NK-92 treated with Interleukin-12 subunit alpha and Interleukin-12 subunit beta, amount 100 ng/mL, for 24 hours (cell line): Measurements from ENCODE around the gene EFNB2.

Experiments used
- DNase-seq: peaks from one replicate; lab custom pipeline; 2025; lab: John Stamatoyannopoulos, UW

Gene EFNB2

GRCh38 chr13:106525865-106526264 is 9.6 kb downstream of the EFNB2 start:
- DNase-seq = no peak

- no peak for DNase-seq
Measured at GRCh38 chr13:106524108-106524507, 11.4 kb downstream of the EFNB2 start.

- no peak for DNase-seq
Measured at GRCh38 chr13:106523576-106523975, 11.9 kb downstream of the EFNB2 start.

- DNase-seq = no peak
Measured at GRCh38 chr13:106522898-106523525, 12.4 kb downstream of the EFNB2 start.

- no peak for DNase-seq
Measured at GRCh38 chr13:106522112-106522705, 13.3 kb downstream of the EFNB2 start.

GRCh38 chr13:106521095-106521799 is 14.2 kb downstream of the EFNB2 start:
- no peak for DNase-seq

GRCh38 chr13:106520251-106521054 is 15.0 kb downstream of the EFNB2 start:
- DNase-seq = no peak

- DNase-seq = no peak
Measured at GRCh38 chr13:106518512-106518911, 16.9 kb downstream of the EFNB2 start.

- DNase-seq = no peak
Measured at GRCh38 chr13:106517109-106517847, 18.2 kb downstream of the EFNB2 start.

GRCh38 chr13:106515635-106516254 is 19.7 kb downstream of the EFNB2 start:
- no peak for DNase-seq

GRCh38 chr13:106514928-106515634 is 20.4 kb downstream of the EFNB2 start:
- DNase-seq = no peak

GRCh38 chr13:106513025-106513983 is 22.2 kb downstream of the EFNB2 start:
- DNase-seq = no peak

- peak; percentile 67 for DNase-seq
Measured at GRCh38 chr13:106507560-106508274, 27.7 kb downstream of the EFNB2 start.

- DNase-seq = no peak
Measured at GRCh38 chr13:106506286-106506685, 29.2 kb downstream of the EFNB2 start.

- no peak for DNase-seq
Measured at GRCh38 chr13:106505732-106506131, 29.7 kb downstream of the EFNB2 start.

GRCh38 chr13:106505295-106505694 is 30.2 kb downstream of the EFNB2 start:
- DNase-seq = no peak

GRCh38 chr13:106503730-106504453 is 31.6 kb downstream of the EFNB2 start:
- DNase-seq = no peak

- DNase-seq = no peak
Measured at GRCh38 chr13:106503272-106503671, 32.2 kb downstream of the EFNB2 start.
